Parathyroid adenoma (tissue), 2 donors: ENCODE results near the gene PLPP6.

ENCODE experiments used
- H2AFZ ChIP-seq: fragments of 300-600 bp; sonication (generic); one replicate; pipeline ENCODE4 v1.7.0; 2017; ENCODE audit warnings: antibody characterized with exemption, mild to moderate bottlenecking
- H3K27ac ChIP-seq: fragments of 300-600 bp; sonication (generic); one replicate; pipeline ENCODE4 v1.7.0; 2017
- H3K27me3 ChIP-seq: fragments of 300-600 bp; sonication (generic); one replicate; pipeline ENCODE4 v1.7.0; 2017; ENCODE audit warnings: low read length; ENCODE audit not compliant: control insufficient read depth, insufficient read depth
- H3K36me3 ChIP-seq: fragments of 300-600 bp; sonication (generic); one replicate; pipeline ENCODE4 v1.7.0; 2017; ENCODE audit warnings: low read length; ENCODE audit not compliant: control insufficient read depth, insufficient read depth
- H3K4me1 ChIP-seq: fragments of 300-600 bp; sonication (generic); one replicate; pipeline ENCODE4 v1.7.0; 2017; ENCODE audit warnings: control low read depth
- H3K4me2 ChIP-seq: fragments of 300-600 bp; sonication (generic); one replicate; pipeline ENCODE4 v1.7.0; 2017; ENCODE audit warnings: low read length
- H3K4me3 ChIP-seq: fragments of 300-600 bp; sonication (generic); one replicate; pipeline ENCODE4 v1.7.0; 2017; ENCODE audit warnings: low read depth, low read length
- H3K79me2 ChIP-seq: fragments of 300-600 bp; sonication (generic); one replicate; pipeline ENCODE4 v1.7.0; 2017; ENCODE audit warnings: control low read depth
- H3K9ac ChIP-seq: fragments of 300-600 bp; sonication (generic); one replicate; pipeline ENCODE4 v1.7.0; 2017; ENCODE audit warnings: mild to moderate bottlenecking
- H3K9me3 ChIP-seq: fragments of 300-600 bp; sonication (generic); one replicate; pipeline ENCODE4 v1.7.0; 2017; ENCODE audit warnings: low read length; ENCODE audit not compliant: control insufficient read depth
- TF ChIP-seq, protein P1 (sequence below): fragments of 300-600 bp; sonication (generic); IDR thresholded peaks from one replicate; pipeline ENCODE4 v1.7.0; 2017; ENCODE audit warnings: antibody characterized with exemption, mild to moderate bottlenecking
- donor health status: primary hyperparathyroidism.

Gene PLPP6

DNA sequence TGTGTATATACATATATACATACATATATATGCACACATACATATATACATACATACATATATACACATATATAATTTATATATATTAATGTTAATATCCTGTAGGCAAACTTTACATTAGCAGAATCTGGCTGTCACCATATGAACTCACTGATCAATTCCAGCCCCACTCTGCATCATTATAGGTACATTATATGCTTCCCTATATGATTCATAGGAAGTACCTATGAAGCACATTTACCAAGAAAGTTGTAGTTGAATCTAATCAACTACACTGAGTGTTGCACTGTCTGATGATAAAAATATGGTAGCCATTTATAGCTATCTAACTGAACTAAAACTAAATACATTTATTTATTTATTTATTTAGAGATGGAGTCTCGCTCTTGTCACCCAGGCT is 9.6 kb downstream of the PLPP6 start:
- TF ChIP-seq, protein P1, sequence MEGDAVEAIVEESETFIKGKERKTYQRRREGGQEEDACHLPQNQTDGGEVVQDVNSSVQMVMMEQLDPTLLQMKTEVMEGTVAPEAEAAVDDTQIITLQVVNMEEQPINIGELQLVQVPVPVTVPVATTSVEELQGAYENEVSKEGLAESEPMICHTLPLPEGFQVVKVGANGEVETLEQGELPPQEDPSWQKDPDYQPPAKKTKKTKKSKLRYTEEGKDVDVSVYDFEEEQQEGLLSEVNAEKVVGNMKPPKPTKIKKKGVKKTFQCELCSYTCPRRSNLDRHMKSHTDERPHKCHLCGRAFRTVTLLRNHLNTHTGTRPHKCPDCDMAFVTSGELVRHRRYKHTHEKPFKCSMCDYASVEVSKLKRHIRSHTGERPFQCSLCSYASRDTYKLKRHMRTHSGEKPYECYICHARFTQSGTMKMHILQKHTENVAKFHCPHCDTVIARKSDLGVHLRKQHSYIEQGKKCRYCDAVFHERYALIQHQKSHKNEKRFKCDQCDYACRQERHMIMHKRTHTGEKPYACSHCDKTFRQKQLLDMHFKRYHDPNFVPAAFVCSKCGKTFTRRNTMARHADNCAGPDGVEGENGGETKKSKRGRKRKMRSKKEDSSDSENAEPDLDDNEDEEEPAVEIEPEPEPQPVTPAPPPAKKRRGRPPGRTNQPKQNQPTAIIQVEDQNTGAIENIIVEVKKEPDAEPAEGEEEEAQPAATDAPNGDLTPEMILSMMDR = no peak
- H3K79me2 ChIP-seq = no peaks in the 10 kb centered on the region
- no peak overlapping the region for H3K27ac ChIP-seq
- H3K4me2 ChIP-seq = no peak overlapping the region
- H3K36me3 ChIP-seq = no peaks in the 10 kb centered on the region
- H3K9ac ChIP-seq = no peak overlapping the region
- no peak overlapping the region for H2AFZ ChIP-seq
- no peaks in the 10 kb centered on the region for H3K9me3 ChIP-seq
- H3K27me3 ChIP-seq = no peaks in the 10 kb centered on the region
- H3K4me1 ChIP-seq = no peaks in the 10 kb centered on the region
- H3K4me3 ChIP-seq = no peak overlapping the region

DNA sequence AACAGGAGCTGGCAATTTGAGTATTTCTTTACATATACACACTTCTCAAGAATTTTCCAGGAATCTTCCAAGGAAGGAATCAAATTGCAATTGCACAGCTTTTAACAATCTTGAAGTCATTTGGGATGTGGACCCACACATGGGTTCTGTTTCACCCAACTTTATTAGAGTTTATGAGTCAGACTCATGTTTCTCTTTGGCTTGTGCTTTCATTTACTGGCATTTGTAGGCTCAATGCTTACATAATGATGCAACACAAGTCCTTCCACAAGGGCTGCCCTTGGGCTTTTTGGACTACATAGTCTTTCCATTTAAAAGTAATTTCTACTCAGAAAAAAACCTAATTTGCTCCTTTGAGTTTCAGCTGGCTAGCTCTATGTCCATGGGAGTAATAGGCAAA is 12.7 kb downstream of the PLPP6 start:
- Histone ChIP-seq H3K79me2 (no peaks in the 10 kb centered on the region), H3K9ac (no peak overlapping the region), H3K9me3 (no peaks in the 10 kb centered on the region), H3K4me1 (no peaks in the 10 kb centered on the region), H3K27ac (no peak overlapping the region), H3K4me3 (no peak overlapping the region), H2AFZ (no peak overlapping the region), H3K27me3 (no peaks in the 10 kb centered on the region), H3K36me3 (no peaks in the 10 kb centered on the region), H3K4me2 (no peak overlapping the region)
- TF ChIP-seq, protein P1 = no peak

DNA sequence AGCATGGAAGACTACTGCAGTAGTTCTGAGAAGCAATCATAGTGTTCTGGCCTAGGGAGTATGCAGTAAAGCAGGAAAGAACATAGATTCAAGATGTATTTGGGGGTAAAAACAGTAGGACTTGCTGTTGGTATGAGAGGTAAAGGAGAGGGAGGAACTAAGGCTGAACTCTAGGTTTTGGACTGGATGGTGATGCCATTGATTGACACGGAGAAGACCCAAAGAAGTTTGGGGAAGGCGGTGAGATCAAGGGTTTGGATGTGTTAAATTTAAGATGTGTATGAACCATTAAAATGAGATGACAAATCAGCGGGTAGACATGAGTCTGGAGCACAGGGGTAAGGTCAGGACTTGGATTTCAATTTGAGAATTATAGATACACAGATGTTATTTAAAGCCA is 15.3 kb downstream of the PLPP6 start:
- H3K79me2 ChIP-seq = peaks cover 2% of the 10 kb centered on the region
- no peak overlapping the region for H3K27ac ChIP-seq
- TF ChIP-seq, protein P1 = no peak
- H3K36me3 ChIP-seq = no peaks in the 10 kb centered on the region
- no peak overlapping the region for H3K9ac ChIP-seq
- H3K4me1 ChIP-seq = peaks cover 2% of the 10 kb centered on the region
- H3K4me2 ChIP-seq = no peak overlapping the region
- no peak overlapping the region for H3K4me3 ChIP-seq
- H3K27me3 ChIP-seq = no peaks in the 10 kb centered on the region
- H2AFZ ChIP-seq = no peak overlapping the region
- no peaks in the 10 kb centered on the region for H3K9me3 ChIP-seq

DNA sequence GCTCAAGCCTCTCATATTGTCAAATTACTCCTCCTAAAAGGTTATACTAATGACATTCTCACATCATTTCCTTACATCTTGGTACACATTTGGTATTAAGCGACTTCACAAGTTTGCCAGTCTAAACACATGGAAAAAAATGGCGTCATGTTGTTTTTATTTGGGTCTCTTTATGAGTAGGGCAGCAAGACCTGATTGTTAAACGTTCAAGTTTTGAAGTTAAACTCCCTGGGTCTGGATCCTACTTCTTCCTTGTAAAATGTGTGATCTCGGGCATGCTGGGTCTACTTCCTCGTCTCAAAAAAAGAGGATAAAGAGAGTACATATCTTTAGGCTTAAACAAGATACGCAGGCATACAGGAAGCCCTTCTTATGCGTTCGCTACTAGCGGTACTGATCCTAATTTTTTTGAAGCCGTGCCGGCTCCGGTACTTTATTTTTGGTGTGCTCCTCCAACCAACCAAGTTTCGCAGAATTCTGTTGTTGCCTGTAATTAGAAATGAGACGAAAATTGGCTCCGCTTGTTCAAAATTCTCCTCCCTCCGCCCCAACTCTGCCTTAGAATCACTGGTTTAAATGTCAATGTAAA is 16.7 kb downstream of the PLPP6 start:
- H3K4me1 ChIP-seq = peaks cover 2% of the 10 kb centered on the region
- peak overlapping the region; percentile 90 for H2AFZ ChIP-seq
- no peaks in the 10 kb centered on the region for H3K36me3 ChIP-seq
- no peaks in the 10 kb centered on the region for H3K9me3 ChIP-seq
- peak overlapping the region; percentile 94 for H3K27ac ChIP-seq
- no peaks in the 10 kb centered on the region for H3K27me3 ChIP-seq
- peaks cover 2% of the 10 kb centered on the region for H3K79me2 ChIP-seq
- H3K9ac ChIP-seq = no peak overlapping the region
- peak overlapping the region; percentile 99 for H3K4me2 ChIP-seq
- peak overlapping the region; percentile 99 for H3K4me3 ChIP-seq
- TF ChIP-seq, protein P1 = no peak
